ENCODE results near the gene PLEKHM1.

- TF ChIP-seq RARB (CRISPR knock-in tag; IDR thresholded peaks at IDR 0.05) (no peak), ZNF70 (CRISPR knock-in tag; IDR thresholded peaks at IDR 0.05) (no peak), ESRRG (CRISPR knock-in tag; IDR thresholded peaks at IDR 0.05) (no peak), ZNF565 (CRISPR knock-in tag; conservative IDR thresholded peaks at IDR 0.05; ENCODE audit: low read depth) (no peak), PATZ1 (CRISPR knock-in tag; IDR thresholded peaks at IDR 0.05; ENCODE audit: borderline replicate concordance) (no peak), ZFP3 (CRISPR knock-in tag; IDR thresholded peaks at IDR 0.05) (no peak), TCF4 (CRISPR knock-in tag; IDR thresholded peaks at IDR 0.05; ENCODE audit: borderline replicate concordance) (no peak), ZNF8 (CRISPR knock-in tag; IDR thresholded peaks at IDR 0.05) (no peak), PPARA (CRISPR knock-in tag; IDR thresholded peaks at IDR 0.05; ENCODE audit: borderline replicate concordance) (no peak), CSDC2 (CRISPR knock-in tag; IDR thresholded peaks at IDR 0.05) (no peak), POU6F1 (CRISPR knock-in tag; IDR thresholded peaks at IDR 0.05; ENCODE audit: borderline replicate concordance, low read depth) (no peak), CREB5 (CRISPR knock-in tag; IDR thresholded peaks at IDR 0.05; ENCODE audit: low read depth) (no peak), CSRNP3 (CRISPR knock-in tag; IDR thresholded peaks at IDR 0.05) (no peak)
Observed at GRCh38 chr17:45404870-45405249, 85.7 kb downstream of the PLEKHM1 start.
